ENCODE data around the gene PPP5C.

DNA sequence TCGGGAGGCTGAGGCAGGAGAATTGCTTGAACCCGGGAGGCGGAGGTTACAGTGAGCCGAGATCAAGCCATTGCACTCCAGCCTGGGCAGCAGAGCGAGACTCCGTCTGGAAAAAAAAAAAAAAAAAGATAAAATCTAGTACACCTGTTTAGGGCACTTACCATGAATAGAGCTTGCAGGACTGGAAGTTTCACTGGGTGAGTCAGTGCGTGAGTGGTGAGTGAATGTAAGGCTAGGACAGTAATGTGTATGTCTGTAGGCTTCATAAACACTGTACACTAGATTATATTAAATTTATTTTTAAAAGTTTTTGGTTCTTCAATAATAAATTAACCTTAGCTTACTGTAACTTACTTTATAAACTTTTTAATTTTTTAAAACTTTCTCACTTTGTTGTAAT lies 22.9 kb downstream of the PPP5C start:
- TF ChIP-seq, protein P1, sequence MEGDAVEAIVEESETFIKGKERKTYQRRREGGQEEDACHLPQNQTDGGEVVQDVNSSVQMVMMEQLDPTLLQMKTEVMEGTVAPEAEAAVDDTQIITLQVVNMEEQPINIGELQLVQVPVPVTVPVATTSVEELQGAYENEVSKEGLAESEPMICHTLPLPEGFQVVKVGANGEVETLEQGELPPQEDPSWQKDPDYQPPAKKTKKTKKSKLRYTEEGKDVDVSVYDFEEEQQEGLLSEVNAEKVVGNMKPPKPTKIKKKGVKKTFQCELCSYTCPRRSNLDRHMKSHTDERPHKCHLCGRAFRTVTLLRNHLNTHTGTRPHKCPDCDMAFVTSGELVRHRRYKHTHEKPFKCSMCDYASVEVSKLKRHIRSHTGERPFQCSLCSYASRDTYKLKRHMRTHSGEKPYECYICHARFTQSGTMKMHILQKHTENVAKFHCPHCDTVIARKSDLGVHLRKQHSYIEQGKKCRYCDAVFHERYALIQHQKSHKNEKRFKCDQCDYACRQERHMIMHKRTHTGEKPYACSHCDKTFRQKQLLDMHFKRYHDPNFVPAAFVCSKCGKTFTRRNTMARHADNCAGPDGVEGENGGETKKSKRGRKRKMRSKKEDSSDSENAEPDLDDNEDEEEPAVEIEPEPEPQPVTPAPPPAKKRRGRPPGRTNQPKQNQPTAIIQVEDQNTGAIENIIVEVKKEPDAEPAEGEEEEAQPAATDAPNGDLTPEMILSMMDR (IDR thresholded peaks at IDR 0.05 in 4 of 5, conservative IDR thresholded peaks at IDR 0.05 in 1 of 5), result no peak
- TF ChIP-seq POLR2A (IDR thresholded peaks at IDR 0.05), result no peak

All from gastrocnemius medialis (tissue), 4 donors.